K562 (cell line): ENCODE data around the gene SMIM45.

Experiments used
- ATAC-seq: fragments of 200-7000 bp; cut with Tn5 transposase; 3 replicates; pipeline ENCODE4 v1.9.1; 2020; ENCODE audit warnings: moderate library complexity
- BruUV-seq: library from RNA; stranded (reverse); fragments of 400-500 nt; replicated peaks from 2 replicates; lab custom pipeline; 2021; lab: Mats Ljungman, UMichigan
- CTCF ChIA-PET: fragments of 300-600 bp; formaldehyde crosslinking; extraction: SDS; loops from one replicate; lab custom pipeline; 2021; ENCODE audit warnings: low intra/inter-chr PET ratio; lab: Yijun Ruan, JAX
- POLR2A ChIA-PET: fragments of 300-600, 350-650 bp; sonication (Branson Sonifier 250); formaldehyde crosslinking; extraction: SDS; loops from one replicate; lab custom pipeline; 2021; ENCODE audit warnings: antibody characterized with exemption, inconsistent platforms; lab: Yijun Ruan, JAX
- DNase-seq, 4 experiments: peaks; one replicate each; pipeline versions ENCODE4 v3.0.0 to v3.0.0-alpha.2; 2011 to 2018; ENCODE audit warnings: low spot score in 3 of 4, mixed read lengths in 3 of 4; ENCODE audit errors: extremely low read depth in 1 of 4
- FAIRE-seq: peaks from 2 replicates; lab custom pipeline; 2011; peaks lifted over from hg19 to GRCh38; lab: Jason Lieb, UNC
- H2AFZ ChIP-seq: 2 replicates; pipeline ENCODE4 v1.6.0; 2011; ENCODE audit warnings: low read depth, low read length, control low read depth, inconsistent platforms
- H3K27ac ChIP-seq: fragments of 200-600 bp; 3 replicates; pipeline ENCODE4 v1.8.0; 2011; ENCODE audit warnings: low read depth, mild to moderate bottlenecking, control low read depth, inconsistent platforms, low read length, moderate library complexity, mixed read lengths; ENCODE audit errors: extremely low read depth
- H3K27me3 ChIP-seq, 2 experiments: fragments of 300-600 bp in 1 of 2; 2 replicates in 1 of 2; 3 replicates in 1 of 2; pipeline versions ENCODE4 v1.6.0 to v1.8.0; 2011; ENCODE audit warnings: inconsistent platforms in 2 of 2, low read length in 2 of 2, mild to moderate bottlenecking in 1 of 2, mixed read lengths in 1 of 2, moderate library complexity in 1 of 2; ENCODE audit not compliant: control insufficient read depth in 2 of 2, insufficient read depth in 2 of 2
- H3K36me3 ChIP-seq: fragments of 300-600 bp; 3 replicates; pipeline ENCODE4 v1.8.0; 2011; ENCODE audit warnings: mild to moderate bottlenecking, low read length, inconsistent platforms; ENCODE audit not compliant: control insufficient read depth, insufficient read depth
- H3K4me1 ChIP-seq, 2 experiments: fragments of 200-600 bp in 1 of 2; replicated peaks in 1 of 2; 2 replicates in 1 of 2; 3 replicates in 1 of 2; pipeline versions ENCODE4 v1.5.1 to v1.8.0; 2011; ENCODE audit warnings: inconsistent platforms in 2 of 2, low read length in 2 of 2, mild to moderate bottlenecking in 1 of 2, mixed read lengths in 1 of 2, moderate library complexity in 1 of 2; ENCODE audit not compliant: control insufficient read depth in 2 of 2, insufficient read depth in 2 of 2
- H3K4me2 ChIP-seq: 2 replicates; pipeline ENCODE4 v1.6.1; 2011; ENCODE audit warnings: low read length, control low read depth, inconsistent platforms, mixed read lengths; ENCODE audit not compliant: insufficient read depth
- H3K4me3 ChIP-seq: fragments of 200-600 bp; sonication (generic), shearing (Covaris generic); 2 replicates; pipeline ENCODE4 v1.5.1; 2016; ENCODE audit warnings: control low read depth, inconsistent platforms
- H3K79me2 ChIP-seq: fragments of 200-600 bp; 3 replicates; pipeline ENCODE4 v1.8.0; 2011; ENCODE audit warnings: low read length, inconsistent platforms; ENCODE audit not compliant: control insufficient read depth, insufficient read depth
- H3K9ac ChIP-seq, 2 experiments: 2 replicates each; pipeline versions ENCODE4 v1.6.0 to v1.6.1; 2011; ENCODE audit warnings: low read depth in 2 of 2, low read length in 2 of 2, control low read depth in 1 of 2, inconsistent platforms in 1 of 2, mild to moderate bottlenecking in 1 of 2, mixed read lengths in 1 of 2; ENCODE audit not compliant: insufficient read depth in 1 of 2
- H3K9me1 ChIP-seq: one replicate; pipeline ENCODE4 v1.6.0; 2011; ENCODE audit warnings: inconsistent platforms, mild to moderate bottlenecking, low read length, moderate library complexity; ENCODE audit not compliant: control insufficient read depth, insufficient read depth
- H3K9me3 ChIP-seq: replicated peaks from 2 replicates; pipeline ENCODE4 v1.5.1; 2011; ENCODE audit warnings: low read depth, low read length, inconsistent platforms; ENCODE audit not compliant: control insufficient read depth, insufficient read depth
- H4K20me1 ChIP-seq: replicated peaks from 2 replicates; pipeline ENCODE4 v1.6.1; 2011; ENCODE audit warnings: low read length, inconsistent platforms, mixed read lengths; ENCODE audit not compliant: control insufficient read depth, insufficient read depth
- CEBPB ChIP-seq: fragments of 450-650 bp; IDR thresholded peaks from 2 replicates; pipeline ENCODE4 v1.6.1; 2016; ENCODE audit warnings: missing genetic modification characterization, missing compliant biosample characterization
- CEBPG ChIP-seq, 3 experiments: fragments of 200-800 bp in 1 of 3; sonication (Bioruptor generic) in 1 of 3; sonication (generic) in 1 of 3; formaldehyde crosslinking in 1 of 3; IDR thresholded peaks in 2 of 3; conservative IDR thresholded peaks in 1 of 3; 2 replicates each; pipeline versions ENCODE4 v1.6.1 to v1.8.0; 2016 to 2022; ENCODE audit warnings: missing compliant biosample characterization in 2 of 3, missing genetic modification characterization in 2 of 3, mild to moderate bottlenecking in 1 of 3, missing genetic modification reagents in 1 of 3
- SAP30 ChIP-seq: fragments of 200-600 bp; sonication (generic); IDR thresholded peaks from 2 replicates; pipeline ENCODE4 v1.6.1; 2012; ENCODE audit warnings: borderline replicate concordance, low read depth, mild to moderate bottlenecking, moderate library complexity, low read length, control low read depth, inconsistent platforms; ENCODE audit not compliant: insufficient read depth, poor library complexity, severe bottlenecking
- WGBS: fragments of 100-300 bp; shearing (Covaris generic); methylation state at CpG from one replicate; pipeline ENCODE4 v1.1.6; 2016; ENCODE audit warnings: low coverage, mixed read lengths; ENCODE audit not compliant: insufficient coverage; ENCODE audit errors: missing lambda C conversion rate; 5-methylcytosine and 5-hydroxymethylcytosine counted together
- in situ Hi-C: fragments of 300-500 bp; cut with MboI; formaldehyde crosslinking; loops from 4 replicates; pipeline ENCODE4 v1.15.0; 2018; ENCODE audit warnings: inconsistent platforms, mixed read lengths
- intact Hi-C: fragments of 100-400 bp; cut with micrococcal nuclease; formaldehyde crosslinking; loops from 2 replicates; pipeline ENCODE4 v1.14.2; 2022
- TF ChIP-seq, protein P1 (sequence below): sonication (generic); formaldehyde crosslinking; IDR thresholded peaks from 2 replicates; pipeline ENCODE4 v1.8.1; 2023; ENCODE audit warnings: mild to moderate bottlenecking, missing genetic modification reagents

Gene SMIM45

GRCh38 chr22:41983513-41984405, 31.8 kb downstream of the SMIM45 start:
- Histone ChIP-seq H3K9ac (no peak overlapping the region), H3K27ac (no peak overlapping the region), H3K79me2 (no peaks in the 10 kb centered on the region)
- TF ChIP-seq CEBPB (tag), result peak; percentile 35; the same call in 1 of the 2 replicates
- TF ChIP-seq SAP30, result no peak
- no peak for TF ChIP-seq CEBPG (CRISPR knock-in tag; IDR thresholded peaks at IDR 0.05)
- 0 out of 4 replicates have a peak, but pooled peaks of 1 of the 2 experiments have one; percentile 10 for TF ChIP-seq CEBPG (tag; conservative IDR thresholded peaks at IDR 0.05 in 1 of 2, IDR thresholded peaks at IDR 0.05 in 1 of 2)
- TF ChIP-seq, protein P1, sequence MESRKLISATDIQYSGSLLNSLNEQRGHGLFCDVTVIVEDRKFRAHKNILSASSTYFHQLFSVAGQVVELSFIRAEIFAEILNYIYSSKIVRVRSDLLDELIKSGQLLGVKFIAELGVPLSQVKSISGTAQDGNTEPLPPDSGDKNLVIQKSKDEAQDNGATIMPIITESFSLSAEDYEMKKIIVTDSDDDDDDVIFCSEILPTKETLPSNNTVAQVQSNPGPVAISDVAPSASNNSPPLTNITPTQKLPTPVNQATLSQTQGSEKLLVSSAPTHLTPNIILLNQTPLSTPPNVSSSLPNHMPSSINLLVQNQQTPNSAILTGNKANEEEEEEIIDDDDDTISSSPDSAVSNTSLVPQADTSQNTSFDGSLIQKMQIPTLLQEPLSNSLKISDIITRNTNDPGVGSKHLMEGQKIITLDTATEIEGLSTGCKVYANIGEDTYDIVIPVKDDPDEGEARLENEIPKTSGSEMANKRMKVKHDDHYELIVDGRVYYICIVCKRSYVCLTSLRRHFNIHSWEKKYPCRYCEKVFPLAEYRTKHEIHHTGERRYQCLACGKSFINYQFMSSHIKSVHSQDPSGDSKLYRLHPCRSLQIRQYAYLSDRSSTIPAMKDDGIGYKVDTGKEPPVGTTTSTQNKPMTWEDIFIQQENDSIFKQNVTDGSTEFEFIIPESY, result no peak
- TF ChIP-seq, all 486 proteins: peak for 2
- H2AFZ ChIP-seq, result no peak overlapping the region
- ATAC-seq, result no peak
- in situ Hi-C loops, result no loop called here
- H4K20me1 ChIP-seq, result no peaks in the 10 kb centered on the region
- no peaks in the 10 kb centered on the region for H3K36me3 ChIP-seq
- ChIA-PET POLR2A (interaction anchor here (1.1 kb wide), 1 partner anchor 16 kb away, joined by 3 read pairs; no protein-coding TSS in a partner anchor), CTCF (no interaction called here)
- H3K9me3 ChIP-seq, result no peaks in the 10 kb centered on the region
- no peak for FAIRE-seq
- DNase-seq, result no peak
- no peak overlapping the region for H3K4me3 ChIP-seq
- intact Hi-C loops, result no loop called here
- 3% methylated on average over 6 of the region's 6 CpGs for WGBS
- no peak overlapping the region for H3K4me2 ChIP-seq
- H3K4me1 ChIP-seq, result no peaks in the 10 kb centered on the region; a peak in 1 of 5 replicates
- no TSS peak for BruUV-seq
- H3K9me1 ChIP-seq, result no peaks in the 10 kb centered on the region
- H3K27me3 ChIP-seq, result peaks cover 7 to 49% of the 10 kb centered on the region in 2 experiments; a peak in 3 of 5 replicates
